A549 (cell line): Measurements from ENCODE around the gene PHF2. TPM values are rescaled to one million over a fixed set of nuclear protein-coding genes. Genes with fewer than 3 reads are reported as not detected.

Experiments used
- ATAC-seq, 2 experiments: fragments of 200-7000 bp in 1 of 2; fragments of >200 bp in 1 of 2; cut with Nextera tagmentation in 1 of 2; cut with Tn5 transposase in 1 of 2; 3 replicates each; pipeline versions ENCODE4 v1.8.0 to v1.9.1; 2018 to 2020; ENCODE audit warnings: mild to moderate bottlenecking in 1 of 2, moderate library complexity in 1 of 2
- CTCF ChIA-PET: fragments of 300-600 bp; sonication (Branson Sonifier 250); formaldehyde crosslinking; extraction: SDS; loops from one replicate; lab custom pipeline; 2021; ENCODE audit warnings: antibody characterized with exemption, inconsistent platforms; lab: Yijun Ruan, JAX
- POLR2A ChIA-PET: fragments of 350-600 bp; formaldehyde crosslinking; extraction: SDS; loops from one replicate; lab custom pipeline; 2021; ENCODE audit warnings: antibody characterized with exemption, inconsistent platforms; lab: Yijun Ruan, JAX
- DNase-seq, 2 experiments: peaks; one replicate each; pipeline versions ENCODE4 v3.0.0 to v3.0.0-alpha.2; 2011 to 2016; ENCODE audit warnings: low read depth in 1 of 2, low spot score in 1 of 2
- FAIRE-seq: peaks from 2 replicates; lab custom pipeline; 2011; peaks lifted over from hg19 to GRCh38; lab: Jason Lieb, UNC
- H3K27ac ChIP-seq, 2 experiments: fragments of >200 bp; sonication (Bioruptor Twin); formaldehyde crosslinking; 3 replicates each; pipeline ENCODE4 v1.5.1; 2016 to 2017
- H3K4me1 ChIP-seq: fragments of >200 bp; sonication (Bioruptor Twin); formaldehyde crosslinking; 3 replicates; pipeline ENCODE4 v1.6.1; 2016
- H3K4me2 ChIP-seq: fragments of >200 bp; sonication (Bioruptor Twin); formaldehyde crosslinking; 3 replicates; pipeline ENCODE4 v1.6.1; 2016
- H3K4me3 ChIP-seq: fragments of >200 bp; sonication (Bioruptor Twin); formaldehyde crosslinking; 3 replicates; pipeline ENCODE4 v1.5.1; 2016
- H3K9me3 ChIP-seq: fragments of >200 bp; sonication (Bioruptor Twin); formaldehyde crosslinking; 3 replicates; pipeline ENCODE4 v1.6.1; 2016
- BHLHE40 ChIP-seq: IDR thresholded peaks from 2 replicates; pipeline ENCODE4 v1.6.1; 2012; ENCODE audit warnings: low read depth, low read length, inconsistent platforms
- CHD2 ChIP-seq: fragments of 150-350 bp; IDR thresholded peaks from 2 replicates; pipeline ENCODE4 v1.6.1; 2014; ENCODE audit warnings: low read length; ENCODE audit not compliant: partially characterized antibody
- EHF ChIP-seq: fragments of 250-450 bp; sonication (Bioruptor Pico); IDR thresholded peaks from 2 replicates; pipeline ENCODE4 v1.5.0; 2020; ENCODE audit warnings: mild to moderate bottlenecking
- EP300 ChIP-seq, 2 experiments: fragments of >200 bp; sonication (Bioruptor Twin); formaldehyde crosslinking; IDR thresholded peaks; 2 replicates in 1 of 2; 3 replicates in 1 of 2; pipeline ENCODE4 v1.6.1; 2016 to 2017
- FOSB ChIP-seq: fragments of 250-450 bp; sonication (Bioruptor Pico); IDR thresholded peaks from 2 replicates; pipeline ENCODE4 v1.5.0; 2020; ENCODE audit warnings: mild to moderate bottlenecking, moderate library complexity
- JUN ChIP-seq, 2 experiments: fragments of >200 bp; sonication (Bioruptor Twin); formaldehyde crosslinking; IDR thresholded peaks; 2 replicates in 1 of 2; 3 replicates in 1 of 2; pipeline ENCODE4 v1.6.1; 2016 to 2017
- JUNB ChIP-seq: fragments of >200 bp; sonication (Bioruptor Twin); formaldehyde crosslinking; IDR thresholded peaks from 2 replicates; pipeline ENCODE4 v1.6.1; 2016
- PHF8 ChIP-seq: fragments of 200-600 bp; sonication (generic); IDR thresholded peaks from 2 replicates; pipeline ENCODE4 v1.6.1; 2016; ENCODE audit warnings: low read depth, mild to moderate bottlenecking, antibody characterized with exemption, moderate library complexity, borderline replicate concordance
- POLR2A ChIP-seq: IDR thresholded peaks from 2 replicates; pipeline ENCODE4 v1.6.1; 2012; ENCODE audit warnings: mild to moderate bottlenecking, low read length
- POLR2AphosphoS2 ChIP-seq: conservative IDR thresholded peaks from 2 replicates; pipeline ENCODE4 v1.6.1; 2012; ENCODE audit warnings: low read length, improper control_type of control experiment, inconsistent platforms
- RAD21 ChIP-seq, 2 experiments: fragments of >200 bp in 1 of 2; sonication (Bioruptor Twin) in 1 of 2; formaldehyde crosslinking in 1 of 2; IDR thresholded peaks in 1 of 2; conservative IDR thresholded peaks in 1 of 2; 2 replicates in 1 of 2; 3 replicates in 1 of 2; pipeline ENCODE4 v1.6.1; 2012 to 2018; ENCODE audit warnings: inconsistent platforms in 1 of 2
- RCOR1 ChIP-seq: fragments of 150-350 bp; IDR thresholded peaks from 2 replicates; pipeline ENCODE4 v1.6.1; 2014; ENCODE audit warnings: antibody characterized with exemption, low read length, low read depth
- RNF2 ChIP-seq: fragments of 200-600 bp; sonication (generic); IDR thresholded peaks from 2 replicates; pipeline ENCODE4 v1.6.1; 2016; ENCODE audit warnings: low read depth, mild to moderate bottlenecking, antibody characterized with exemption, moderate library complexity, borderline replicate concordance
- SMC3 ChIP-seq: fragments of >200 bp; sonication (Bioruptor Twin); formaldehyde crosslinking; IDR thresholded peaks from 3 replicates; pipeline ENCODE4 v1.6.1; 2018; ENCODE audit warnings: inconsistent platforms
- ZFP36 ChIP-seq: fragments of 450-650 bp; IDR thresholded peaks from 2 replicates; pipeline ENCODE4 v1.6.1; 2014; ENCODE audit warnings: borderline replicate concordance; ENCODE audit not compliant: partially characterized antibody
- WGBS: methylation state at CpG from one replicate; pipeline ENCODE4 v1.1.6; 2017; ENCODE audit errors: missing lambda C conversion rate; 5-methylcytosine and 5-hydroxymethylcytosine counted together
- polyA plus RNA-seq, 4 experiments: library from polyadenylated mRNA; depleted of rRNA in 3 of 4; stranded (reverse); fragments of >200 nt; fragmentation: RNase III in 1 of 4; extraction: RNeasy Plus Mini Kit Qiagen cat#74134 plus additional on column Dnase treatment in 1 of 4; gene quantifications; 2 replicates in 3 of 4; 3 replicates in 1 of 4; pipeline ENCODE4 v1.2.3, GENCODE V29; 2011 to 2017
- TF ChIP-seq, protein P1 (sequence below): fragments of >200 bp; sonication (Bioruptor Twin); formaldehyde crosslinking; IDR thresholded peaks from 2 replicates; pipeline ENCODE4 v1.6.1; 2016
- TF ChIP-seq, protein P2 (sequence below): fragments of 250-450 bp; sonication (Bioruptor Pico); IDR thresholded peaks from 2 replicates; pipeline ENCODE4 v1.5.0; 2020; ENCODE audit warnings: low read depth, mild to moderate bottlenecking, moderate library complexity
- TF ChIP-seq, protein P3 (sequence below): fragments of >200 bp; sonication (Bioruptor Twin); formaldehyde crosslinking; IDR thresholded peaks from 3 replicates; pipeline ENCODE4 v1.5.1; 2016

The PHF2 gene
- polyA plus RNA-seq, 2 of the 4 experiments (the other 2 are of a cell fraction) = 9.6 to 12.2 TPM

DNA sequence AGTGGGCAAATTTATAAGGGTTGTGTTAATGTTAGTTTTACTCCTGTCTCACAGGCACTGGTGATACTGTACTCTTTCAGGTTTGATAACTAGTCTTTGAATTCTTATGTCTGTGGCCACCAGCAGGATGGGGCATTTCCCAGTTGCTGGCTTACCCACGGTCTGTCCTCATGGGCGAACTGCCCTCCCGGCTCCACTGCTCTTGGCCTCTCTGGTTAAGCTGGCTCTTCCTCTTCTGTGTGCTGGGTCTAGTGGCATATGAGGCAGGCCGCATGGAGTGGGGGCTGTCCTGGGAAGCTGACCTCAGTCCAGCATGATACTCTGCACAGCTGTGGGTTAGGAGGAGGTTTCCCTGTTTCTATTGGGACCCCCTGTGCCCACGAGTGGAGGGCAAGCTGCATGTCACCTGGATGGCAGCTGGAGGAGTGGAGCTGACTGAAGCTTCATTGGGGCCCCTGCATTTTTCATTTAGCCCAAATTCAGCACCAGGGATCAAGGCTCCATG, 19.5 kb downstream of the PHF2 start:
- DNase-seq (no peak), ATAC-seq (no peak), FAIRE-seq (no peak)
- TF ChIP-seq CHD2 = no peak
- Histone ChIP-seq H3K27ac (no peak overlapping the region), H3K4me3 (no peak overlapping the region), H3K4me2 (no peak overlapping the region), H3K4me1 (peaks cover 12% of the 10 kb centered on the region; the same call in 1 of the 3 replicates), H3K9me3 (no peaks in the 10 kb centered on the region)
- ChIA-PET POLR2A (no interaction called here), CTCF (no interaction called here)
- WGBS = 77% methylated on average over 5 of the region's 5 CpGs

DNA sequence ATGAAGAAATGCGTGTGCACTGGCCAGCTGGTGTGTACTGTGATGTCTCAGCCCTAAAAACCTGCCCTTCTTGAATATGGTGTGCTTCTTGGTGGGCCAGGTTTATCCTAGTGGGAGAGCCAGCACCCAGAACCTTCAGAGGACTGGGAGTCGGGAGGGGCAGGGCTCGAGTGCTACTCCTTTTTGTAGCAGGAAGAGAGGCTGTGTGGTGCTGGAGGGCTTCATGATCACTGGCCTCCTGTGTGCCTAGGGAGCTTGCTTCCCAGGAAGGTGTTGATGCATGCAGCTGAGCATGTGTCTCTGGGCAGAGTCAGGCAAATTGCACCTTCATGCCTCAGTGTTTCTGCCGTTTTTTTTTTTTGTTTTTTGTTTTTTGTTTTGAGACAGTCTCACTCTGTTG, 20.0 kb downstream of the PHF2 start:
- H3K4me1 ChIP-seq = peaks cover 12% of the 10 kb centered on the region; the same call in 1 of the 3 replicates
- TF ChIP-seq PHF8 = no peak
- TF ChIP-seq ZFP36 = no peak
- TF ChIP-seq BHLHE40 = no peak
- TF ChIP-seq, protein P1, sequence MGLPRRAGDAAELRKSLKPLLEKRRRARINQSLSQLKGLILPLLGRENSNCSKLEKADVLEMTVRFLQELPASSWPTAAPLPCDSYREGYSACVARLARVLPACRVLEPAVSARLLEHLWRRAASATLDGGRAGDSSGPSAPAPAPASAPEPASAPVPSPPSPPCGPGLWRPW = no peak
- TF ChIP-seq RNF2 = no peak
- no peak for TF ChIP-seq JUNB
- no peak for TF ChIP-seq POLR2AphosphoS2
- no peak for TF ChIP-seq EP300 (IDR thresholded peaks at IDR 0.05)
- no peak for TF ChIP-seq RAD21 (conservative IDR thresholded peaks at IDR 0.05 in 1 of 2, IDR thresholded peaks at IDR 0.05 in 1 of 2)
- no peak for TF ChIP-seq SMC3
- TF ChIP-seq, all 56 proteins: peak for 0
- CTCF ChIA-PET = no interaction called here
- no peak overlapping the region for H3K4me2 ChIP-seq
- DNase-seq (no peak), FAIRE-seq (no peak), ATAC-seq (no peak)
- no peaks in the 10 kb centered on the region for H3K9me3 ChIP-seq
- 73% methylated on average over 4 of the region's 4 CpGs for WGBS
- H3K4me3 ChIP-seq = no peak overlapping the region
- POLR2A ChIA-PET = no interaction called here
- no peak overlapping the region for H3K27ac ChIP-seq

DNA sequence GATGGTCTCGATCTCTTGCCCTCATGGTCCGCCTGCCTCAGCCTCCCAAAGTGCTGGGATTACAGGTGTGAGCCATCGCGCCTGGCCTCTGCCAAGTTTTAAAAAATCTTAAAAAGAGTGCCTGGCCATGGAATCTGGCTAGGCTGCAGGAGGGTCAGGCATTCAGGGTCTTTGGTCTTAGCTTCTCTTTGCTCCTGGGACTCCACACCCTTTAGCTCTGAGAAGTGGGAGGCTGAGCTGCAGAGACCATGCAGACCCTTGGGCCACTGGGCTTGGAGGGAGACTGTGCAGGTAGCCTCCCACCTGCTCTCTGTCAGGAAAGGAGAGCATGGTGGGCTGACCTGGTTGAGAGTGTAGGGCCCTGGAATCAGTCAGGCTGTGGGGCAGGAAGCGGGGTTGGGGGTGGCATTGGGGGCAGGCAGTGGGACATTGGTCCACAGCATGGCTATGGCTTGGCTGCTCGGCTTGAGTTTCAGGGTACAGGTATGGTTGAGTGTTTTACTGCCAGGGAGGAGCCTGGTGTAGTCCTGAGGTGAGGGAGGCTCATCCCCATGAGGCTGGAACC, 20.8 kb downstream of the PHF2 start:
- CTCF ChIA-PET = no interaction called here
- POLR2A ChIA-PET = no interaction called here
- Histone ChIP-seq H3K4me3 (no peak overlapping the region), H3K4me1 (peaks cover 12% of the 10 kb centered on the region; the same call in 1 of the 3 replicates), H3K9me3 (no peaks in the 10 kb centered on the region), H3K4me2 (no peak overlapping the region), H3K27ac (no peak overlapping the region)
- TF ChIP-seq RAD21 (conservative IDR thresholded peaks at IDR 0.05 in 1 of 2, IDR thresholded peaks at IDR 0.05 in 1 of 2) (no peak), POLR2A (no peak), JUN (IDR thresholded peaks at IDR 0.05) (no peak), EHF (CRISPR knock-in tag) (no peak), PHF8 (no peak), RCOR1 (no peak), JUNB (no peak), FOSB (CRISPR knock-in tag) (no peak)
- TF ChIP-seq, protein P2, sequence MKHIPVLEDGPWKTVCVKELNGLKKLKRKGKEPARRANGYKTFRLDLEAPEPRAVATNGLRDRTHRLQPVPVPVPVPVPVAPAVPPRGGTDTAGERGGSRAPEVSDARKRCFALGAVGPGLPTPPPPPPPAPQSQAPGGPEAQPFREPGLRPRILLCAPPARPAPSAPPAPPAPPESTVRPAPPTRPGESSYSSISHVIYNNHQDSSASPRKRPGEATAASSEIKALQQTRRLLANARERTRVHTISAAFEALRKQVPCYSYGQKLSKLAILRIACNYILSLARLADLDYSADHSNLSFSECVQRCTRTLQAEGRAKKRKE (CRISPR knock-in tag) = no peak
- TF ChIP-seq, protein P3, sequence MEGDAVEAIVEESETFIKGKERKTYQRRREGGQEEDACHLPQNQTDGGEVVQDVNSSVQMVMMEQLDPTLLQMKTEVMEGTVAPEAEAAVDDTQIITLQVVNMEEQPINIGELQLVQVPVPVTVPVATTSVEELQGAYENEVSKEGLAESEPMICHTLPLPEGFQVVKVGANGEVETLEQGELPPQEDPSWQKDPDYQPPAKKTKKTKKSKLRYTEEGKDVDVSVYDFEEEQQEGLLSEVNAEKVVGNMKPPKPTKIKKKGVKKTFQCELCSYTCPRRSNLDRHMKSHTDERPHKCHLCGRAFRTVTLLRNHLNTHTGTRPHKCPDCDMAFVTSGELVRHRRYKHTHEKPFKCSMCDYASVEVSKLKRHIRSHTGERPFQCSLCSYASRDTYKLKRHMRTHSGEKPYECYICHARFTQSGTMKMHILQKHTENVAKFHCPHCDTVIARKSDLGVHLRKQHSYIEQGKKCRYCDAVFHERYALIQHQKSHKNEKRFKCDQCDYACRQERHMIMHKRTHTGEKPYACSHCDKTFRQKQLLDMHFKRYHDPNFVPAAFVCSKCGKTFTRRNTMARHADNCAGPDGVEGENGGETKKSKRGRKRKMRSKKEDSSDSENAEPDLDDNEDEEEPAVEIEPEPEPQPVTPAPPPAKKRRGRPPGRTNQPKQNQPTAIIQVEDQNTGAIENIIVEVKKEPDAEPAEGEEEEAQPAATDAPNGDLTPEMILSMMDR = no peak
- ATAC-seq (no peak), FAIRE-seq (no peak), DNase-seq (no peak)
- 97% methylated on average over 5 of the region's 6 CpGs for WGBS
